Putamen (tissue), 1 donor: ENCODE measurements around the gene BEND4.
"Not testable (repeated sequence)": the region's sequence is repeated elsewhere in the genome, so short reads cannot be mapped to it uniquely, and the experiment has no call there.

Experiments
- DNase-seq: peaks from one replicate; pipeline ENCODE4 v3.0.0-alpha.2; 2016; ENCODE audit warnings: low spot score

Gene BEND4

GRCh38 chr4:42152507-42153504 is at the start of gene BEND4:
Gene BEND4, minus strand, starts transcription at chr4:42152655. Its CDS starts 512 bp downstream, at chr4:42152143.
- DNase-seq, result no peak

GRCh38 chr4:42197341-42197740 is 44.9 kb upstream of the BEND4 start:
- DNase-seq, result no peak

GRCh38 chr4:42172921-42173320 is 20.5 kb upstream of the BEND4 start:
- DNase-seq, result no peak

GRCh38 chr4:42172128-42172790 is 19.8 kb upstream of the BEND4 start:
- DNase-seq, result no peak

- no peak for DNase-seq
Observed at GRCh38 chr4:42167709-42168108, 15.3 kb upstream of the BEND4 start.

DNA sequence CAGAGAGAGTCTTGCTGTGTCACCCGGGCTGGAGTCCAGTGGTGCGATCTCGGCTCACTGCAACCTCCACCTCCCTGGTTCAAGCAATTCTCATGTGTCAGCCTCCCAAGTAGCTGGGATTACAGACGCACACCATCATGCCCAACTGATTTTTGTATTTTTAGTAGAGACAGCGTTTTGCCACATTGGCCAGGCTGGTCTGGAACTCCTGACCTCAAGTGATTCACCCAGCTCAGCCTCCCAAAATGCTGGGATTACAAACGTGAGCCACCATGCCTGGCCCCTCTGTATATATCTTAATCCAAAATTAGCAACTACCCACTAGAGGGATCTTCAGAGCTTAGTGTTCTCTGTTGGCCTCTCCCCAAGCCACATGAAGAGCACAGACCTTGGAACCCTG is 13.7 kb upstream of the BEND4 start:
- DNase-seq, result not testable (repeated sequence)

GRCh38 chr4:42159271-42160001 is 7.0 kb upstream of the BEND4 start:
- DNase-seq, result no peak

GRCh38 chr4:42151568-42152506 is 618 bp downstream of the BEND4 start:
- no peak for DNase-seq

DNA sequence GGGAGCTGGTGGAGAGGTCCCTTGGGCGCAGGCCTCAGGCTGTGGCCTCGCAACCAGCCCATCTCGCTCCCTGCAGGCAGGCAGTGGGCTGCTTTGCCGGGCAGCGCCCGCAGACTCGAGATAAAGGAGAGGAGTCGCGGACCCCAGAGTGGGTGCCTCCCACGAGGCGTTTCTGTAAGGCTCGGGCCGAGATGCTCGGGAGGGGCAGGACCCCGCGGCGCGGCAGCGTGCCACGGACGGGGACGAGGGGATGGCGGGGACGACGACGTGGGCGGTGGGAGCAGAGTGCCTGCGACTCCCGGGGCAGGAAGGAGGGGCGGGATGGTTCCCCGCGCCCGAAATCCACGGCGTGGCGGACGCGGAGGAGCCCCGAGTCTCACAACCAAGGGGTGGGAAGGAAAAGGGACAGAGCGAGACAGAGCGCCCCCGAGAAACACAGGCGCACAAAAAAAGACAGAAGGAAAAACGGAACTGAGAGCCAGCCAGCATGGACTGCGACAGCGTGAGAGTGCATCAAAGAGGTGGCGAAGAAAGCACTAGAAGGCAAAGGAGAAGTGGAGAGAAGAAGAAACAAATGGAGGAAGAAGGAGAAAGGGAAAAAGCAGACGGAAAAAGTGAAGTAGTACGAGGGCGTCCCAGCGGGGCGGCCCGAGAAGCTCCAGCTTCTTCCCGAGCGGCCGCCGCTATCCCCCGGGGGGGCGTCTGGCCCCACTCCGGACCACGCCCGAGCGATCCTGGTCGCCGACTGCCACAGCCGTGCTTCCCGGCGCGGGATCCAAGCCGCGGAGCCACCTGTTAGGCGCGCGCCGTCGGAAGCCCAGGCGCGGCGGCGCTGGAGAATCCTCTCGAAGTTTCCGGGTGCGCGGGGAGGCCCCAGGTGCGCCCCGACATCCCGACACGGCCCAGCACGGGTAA is 1.5 kb downstream of the BEND4 start:
- no peak for DNase-seq

DNA sequence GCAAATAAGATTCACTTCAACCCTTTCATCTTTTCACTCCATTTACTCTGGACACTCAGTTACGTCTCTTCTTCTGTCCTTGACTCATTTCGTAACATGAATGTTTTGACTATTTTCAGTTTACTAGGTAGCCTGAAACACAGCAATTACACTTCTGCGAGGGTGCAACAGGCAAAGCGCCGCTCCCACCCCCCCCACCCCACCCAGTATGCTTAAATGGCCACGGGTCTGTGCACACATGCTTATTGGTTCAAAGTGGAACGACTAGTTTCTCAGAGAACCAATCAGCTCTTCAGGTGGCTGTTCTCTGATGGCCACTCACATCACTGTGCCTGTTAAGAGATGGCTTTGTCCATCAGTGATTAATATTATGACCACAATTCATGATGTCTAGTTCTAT is 3.5 kb downstream of the BEND4 start:
- DNase-seq, result no peak

- DNase-seq, result no peak
Observed at GRCh38 chr4:42148425-42148824, 4.0 kb downstream of the BEND4 start.

- no peak for DNase-seq
Observed at GRCh38 chr4:42144028-42144427, 8.4 kb downstream of the BEND4 start.

DNA sequence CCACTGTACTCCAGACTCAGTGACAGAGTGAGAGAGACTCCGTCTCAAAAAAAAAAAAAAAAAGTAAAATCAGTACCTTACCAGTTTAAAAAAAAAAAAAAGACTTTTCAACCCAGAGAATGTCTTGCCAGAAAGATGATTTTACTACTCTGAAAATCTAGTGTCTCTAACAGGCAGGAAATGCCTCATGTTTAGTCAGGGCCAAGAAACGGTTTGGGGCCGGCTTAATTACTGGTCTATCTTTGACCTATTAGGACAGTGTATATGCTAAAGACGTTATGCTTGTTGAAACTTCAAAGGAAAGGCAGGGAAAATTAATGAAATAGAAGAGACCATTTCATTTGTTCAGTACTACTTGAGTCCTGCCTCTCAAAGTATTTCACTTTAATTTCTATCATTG is 9.9 kb downstream of the BEND4 start:
- DNase-seq, result no peak

DNA sequence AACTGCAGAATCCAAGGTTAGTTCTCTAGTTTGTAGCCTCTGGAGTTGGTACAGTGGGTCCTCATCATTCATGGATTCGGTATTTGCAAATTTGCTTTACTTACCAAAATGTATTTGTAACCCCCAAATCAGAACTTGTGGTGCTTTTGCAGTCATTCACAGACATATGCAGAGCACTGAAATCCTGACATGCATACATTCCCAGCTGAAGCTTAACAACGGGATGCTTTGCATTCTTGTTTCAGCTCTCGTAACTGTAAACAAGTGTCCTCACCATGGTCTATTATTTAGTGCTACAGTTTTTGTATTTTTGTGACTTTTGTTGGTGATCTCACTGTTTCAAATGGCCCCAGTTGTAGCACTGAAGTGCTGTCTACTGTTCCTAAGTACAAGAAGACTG is 16.1 kb downstream of the BEND4 start:
- no peak for DNase-seq

DNA sequence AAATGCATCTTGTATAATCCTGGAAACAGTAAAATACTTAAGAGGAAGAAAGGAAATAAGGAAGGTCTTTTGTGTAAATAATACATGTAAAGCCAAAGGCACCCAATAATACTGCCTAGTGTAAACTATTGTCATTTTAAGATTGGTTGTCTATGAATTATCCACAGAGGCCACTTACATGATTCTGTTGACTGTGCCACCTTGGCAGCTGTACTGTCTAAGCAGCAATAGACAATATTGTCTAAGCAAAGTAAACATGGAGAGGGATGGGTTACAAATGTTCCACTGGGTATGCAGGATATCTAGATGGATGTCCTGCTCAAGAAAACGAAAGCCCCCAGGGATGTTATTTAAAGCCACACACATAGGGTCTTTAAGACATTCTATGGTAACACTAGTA is 19.4 kb downstream of the BEND4 start:
- no peak for DNase-seq

- no peak for DNase-seq
Observed at GRCh38 chr4:42132099-42132498, 20.4 kb downstream of the BEND4 start.

DNA sequence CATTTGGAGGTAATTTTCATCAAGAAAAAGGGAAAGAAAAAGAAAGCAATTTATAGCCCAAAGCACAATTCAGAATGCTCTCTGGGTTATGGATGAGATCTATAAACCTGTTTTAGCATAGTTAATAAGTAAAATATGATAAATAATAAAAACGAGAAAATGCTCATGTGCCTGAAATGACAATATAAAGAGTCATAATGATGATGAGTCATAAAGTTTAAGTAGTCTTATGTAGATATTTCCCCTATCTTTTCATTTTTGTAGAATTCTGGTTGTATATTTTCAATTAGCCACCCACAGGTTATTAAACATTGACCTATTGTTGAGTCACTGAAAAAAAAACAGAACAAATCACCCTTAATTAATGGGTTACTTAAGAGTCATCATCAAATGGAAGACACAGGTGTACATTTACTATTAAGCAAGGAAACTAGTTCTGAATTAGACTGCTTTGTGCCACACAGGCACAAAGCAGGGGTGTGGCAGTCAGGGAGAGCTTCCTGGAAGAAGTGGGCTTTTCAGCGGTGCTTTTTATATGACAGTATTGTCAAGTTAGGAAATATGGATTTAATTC is 29.3 kb downstream of the BEND4 start:
- DNase-seq, result no peak

DNA sequence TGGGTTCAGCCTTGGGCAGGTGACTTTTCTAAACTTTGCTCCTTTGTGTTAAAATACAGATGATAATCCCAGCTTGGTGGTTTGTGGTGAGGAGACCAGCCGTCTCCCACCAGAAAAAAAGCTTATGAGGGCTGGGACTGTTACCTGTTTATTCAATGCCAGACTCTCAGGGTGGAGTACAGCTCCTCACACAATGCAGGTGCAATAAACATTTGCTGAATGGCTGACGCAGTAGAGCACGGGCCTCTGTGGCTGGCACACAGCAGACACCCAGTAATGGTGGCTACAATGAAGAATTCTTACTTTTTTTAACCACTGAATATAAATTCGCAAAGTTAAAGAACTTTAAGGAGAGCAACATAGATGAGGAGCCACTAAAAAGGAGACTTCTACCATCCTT is 30.2 kb downstream of the BEND4 start:
- DNase-seq, result no peak

DNA sequence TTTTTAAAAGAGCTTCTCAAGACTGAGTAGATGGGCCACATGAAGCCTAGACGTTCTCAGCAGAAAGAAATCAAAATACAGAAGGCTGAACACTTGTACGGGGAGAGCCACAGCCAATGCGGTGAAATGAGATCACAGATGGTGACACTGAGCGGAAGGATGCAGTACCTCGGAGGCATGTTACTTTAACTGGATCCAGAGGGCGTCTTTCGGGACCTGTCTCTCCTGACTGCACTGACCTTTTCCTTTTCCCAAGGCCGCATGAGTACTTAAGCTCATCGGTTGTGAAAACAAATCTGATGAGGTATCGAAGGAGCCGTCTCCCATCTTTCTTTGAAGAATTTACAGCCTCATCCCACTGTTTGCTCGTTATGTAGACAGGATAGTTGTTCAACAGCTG is 32.6 kb downstream of the BEND4 start:
- no peak for DNase-seq

DNA sequence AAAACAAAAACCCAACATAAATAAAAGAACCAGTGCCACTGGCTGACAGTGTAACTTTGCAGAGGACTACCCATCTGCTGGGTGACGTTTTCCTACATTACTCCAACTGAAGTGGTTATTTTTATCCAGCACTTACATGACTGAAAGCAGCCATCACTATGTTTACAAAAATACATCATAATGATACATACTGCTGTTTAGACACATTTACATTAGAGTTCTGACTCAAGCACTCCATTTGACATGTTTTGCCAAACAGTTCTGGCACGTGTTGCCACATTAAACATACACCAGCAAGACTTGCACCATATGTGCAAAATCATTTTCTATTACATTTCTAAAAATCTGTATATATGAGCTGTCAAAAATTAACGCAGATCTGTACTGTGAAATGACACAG is 39.6 kb downstream of the BEND4 start:
- DNase-seq, result no peak
